GM12892 (cell line): ENCODE results near the gene ISOC2.

Experiments used
- POLR2A ChIP-seq: IDR thresholded peaks from 2 replicates; pipeline ENCODE4 v1.6.1; 2011; ENCODE audit warnings: low read depth, low read length, control low read depth
- POLR2AphosphoS5 ChIP-seq: IDR thresholded peaks from 2 replicates; pipeline ENCODE4 v1.6.1; 2011; ENCODE audit warnings: low read depth, low read length, control low read depth

GRCh38 chr19:55407800-55408532, 53.5 kb downstream of the ISOC2 start:
- TF ChIP-seq POLR2A (peak; percentile 53), POLR2AphosphoS5 (peak; percentile 54; the same call in 1 of the 2 replicates)
